GM21515 (cell line): ENCODE data around the gene SHC2.
"Not testable (repeated sequence)": the region's sequence is repeated elsewhere in the genome, so short reads cannot be mapped to it uniquely, and the experiment has no call there.

Source experiments
- ATAC-seq: cut with Tn5 transposase; IDR thresholded peaks from one replicate; pipeline ENCODE4 v1.9.1; 2021; ENCODE audit not compliant: unreplicated experiment

Gene SHC2

DNA sequence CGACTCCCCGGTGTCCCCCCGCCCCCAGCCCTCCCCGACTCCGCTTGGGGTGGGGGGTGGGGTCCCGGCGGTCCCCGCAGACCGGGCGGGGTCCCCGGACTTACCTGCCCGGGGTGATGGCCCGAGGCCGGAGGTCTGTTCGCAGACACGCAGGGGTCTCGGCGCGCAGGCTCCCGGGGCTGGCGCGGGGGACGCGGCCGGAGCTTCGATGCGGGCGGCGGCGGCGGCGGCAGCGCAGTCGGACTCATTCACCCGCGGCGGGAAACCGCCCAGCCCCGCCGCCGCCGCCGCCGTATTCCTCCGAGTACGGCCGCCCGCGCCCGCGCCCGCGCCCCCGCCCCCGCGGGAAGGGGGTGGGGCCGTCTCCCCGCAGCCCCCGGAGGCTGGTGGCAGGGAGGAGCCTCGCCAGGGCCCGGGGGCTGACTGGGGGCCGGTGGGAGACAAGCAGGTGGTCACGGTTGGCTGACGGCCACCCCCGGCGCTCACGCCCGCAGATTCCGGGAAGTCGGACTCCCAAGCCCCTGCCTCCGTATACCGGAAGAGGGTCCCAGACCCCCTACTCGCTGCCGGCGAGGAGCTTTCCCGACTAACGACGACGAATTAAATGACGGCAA, 51.8 kb downstream of the SHC2 start, which contains the start of gene C2CD4C:
Gene C2CD4C (minus strand): TSS at position 246 of the 614 bp plus-strand sequence. CDS start 786 bp downstream, outside the sequence.
- ATAC-seq = no peak

- no peak for ATAC-seq
Measured at GRCh38 chr19:408441-408901, 52.4 kb downstream of the SHC2 start.

DNA sequence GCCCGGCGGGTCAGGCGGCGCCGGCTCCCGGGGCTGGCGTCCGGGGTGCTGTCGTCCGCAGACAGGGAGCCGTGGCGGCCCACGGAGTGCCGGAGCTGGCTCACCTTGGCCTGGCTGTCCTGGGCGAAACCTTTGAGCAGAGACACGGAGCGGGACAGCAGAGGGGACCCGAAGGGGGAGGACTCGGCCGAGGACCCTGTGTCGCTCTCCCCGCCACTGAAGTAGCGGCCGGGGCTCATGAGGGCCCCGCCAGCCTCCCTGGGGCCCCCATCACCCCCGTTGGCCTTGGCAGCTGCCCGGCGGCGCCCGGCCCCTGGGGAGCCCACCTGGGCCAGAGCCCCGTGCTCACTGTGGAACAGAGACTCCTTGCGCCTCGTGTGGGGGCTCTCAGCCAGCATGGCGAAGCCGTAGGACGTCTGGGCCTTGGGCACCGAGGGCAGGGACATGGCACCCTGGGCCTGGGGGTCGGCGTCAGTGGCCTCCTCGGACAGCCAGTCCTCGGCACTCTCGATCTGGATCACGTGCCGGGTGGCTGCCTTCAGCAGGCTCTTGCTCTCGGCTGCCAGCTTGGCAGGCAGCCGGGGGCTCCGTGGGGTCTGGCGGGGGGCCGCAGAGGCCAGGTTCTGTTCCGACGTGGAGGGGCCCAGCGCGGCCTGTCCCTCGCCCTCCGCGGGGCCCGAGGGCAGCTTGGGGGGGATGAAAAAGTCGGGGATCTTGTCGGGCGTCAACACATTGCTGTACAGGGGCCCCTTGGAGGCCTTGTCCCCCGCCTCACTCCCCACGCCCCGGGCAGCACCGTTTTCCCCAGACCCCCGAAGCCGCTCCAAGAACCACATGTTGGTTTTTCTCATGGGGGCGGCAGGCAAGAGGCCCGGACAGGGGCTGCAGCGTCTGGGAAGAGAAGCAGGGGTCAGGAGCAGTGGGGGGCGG, 53.1 kb downstream of the SHC2 start:
- ATAC-seq = no peak

DNA sequence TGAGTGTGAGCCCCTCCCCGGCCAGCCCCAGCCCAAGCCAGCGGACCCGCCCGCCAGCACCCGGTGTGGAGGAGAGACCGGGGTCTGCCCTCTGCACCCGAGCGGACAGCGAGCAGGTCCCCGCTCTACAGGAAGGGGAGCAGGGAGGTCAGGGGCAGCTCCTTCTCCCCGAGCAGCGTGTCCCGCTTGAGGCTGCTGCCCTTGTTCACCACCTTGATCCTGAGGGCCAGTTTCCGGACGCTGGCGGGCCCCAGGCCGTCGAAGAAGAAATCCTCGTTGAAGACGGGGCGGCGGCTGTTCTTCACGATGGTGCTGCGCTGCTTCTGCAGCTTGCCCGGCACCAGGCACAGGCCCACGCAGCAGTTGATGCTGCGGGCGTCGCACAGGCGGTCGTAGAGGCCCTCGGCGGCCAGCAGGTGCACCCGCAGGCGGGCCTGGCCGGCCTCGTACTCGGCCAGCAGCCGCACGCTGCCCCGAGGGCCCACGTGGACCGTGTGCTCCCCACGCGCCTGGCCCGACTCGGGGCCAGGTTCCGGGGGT, 53.8 kb downstream of the SHC2 start:
- no peak for ATAC-seq

DNA sequence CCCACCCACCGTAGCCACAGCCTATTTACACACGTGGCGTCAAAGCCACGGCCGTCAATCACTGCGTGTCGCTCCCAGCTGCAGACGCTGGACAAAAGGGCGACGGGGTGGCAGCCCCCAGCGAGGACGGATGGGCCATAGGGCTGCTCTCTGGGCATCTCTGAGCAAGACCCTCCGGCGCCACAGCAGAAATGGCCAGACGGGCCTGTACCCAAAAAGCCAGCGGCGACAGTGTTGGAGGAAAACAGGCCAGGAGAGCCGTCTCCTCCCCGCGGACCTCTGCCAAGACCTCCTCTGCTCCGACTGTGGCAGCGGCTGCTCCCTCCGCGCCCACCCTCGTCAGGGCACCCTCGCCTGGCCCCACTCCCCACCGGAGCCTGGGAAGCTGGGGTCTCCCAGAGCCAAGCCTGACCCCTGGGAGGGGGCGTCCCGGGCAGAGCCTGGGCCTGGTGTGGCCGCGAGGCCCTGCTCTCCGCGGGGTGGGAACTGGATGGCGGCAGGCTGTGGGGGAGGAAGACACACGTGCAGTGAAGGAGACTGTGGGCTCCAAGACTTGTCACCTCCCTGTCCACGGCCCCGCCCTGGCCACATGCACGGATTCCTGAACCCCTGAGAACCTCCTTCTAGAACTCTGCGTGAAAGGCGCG, 54.6 kb downstream of the SHC2 start:
- no peak for ATAC-seq

GRCh38 chr19:405121-405965, 55.5 kb downstream of the SHC2 start:
- no peak for ATAC-seq

- ATAC-seq = no peak
Measured at GRCh38 chr19:403221-404027, 57.4 kb downstream of the SHC2 start.

DNA sequence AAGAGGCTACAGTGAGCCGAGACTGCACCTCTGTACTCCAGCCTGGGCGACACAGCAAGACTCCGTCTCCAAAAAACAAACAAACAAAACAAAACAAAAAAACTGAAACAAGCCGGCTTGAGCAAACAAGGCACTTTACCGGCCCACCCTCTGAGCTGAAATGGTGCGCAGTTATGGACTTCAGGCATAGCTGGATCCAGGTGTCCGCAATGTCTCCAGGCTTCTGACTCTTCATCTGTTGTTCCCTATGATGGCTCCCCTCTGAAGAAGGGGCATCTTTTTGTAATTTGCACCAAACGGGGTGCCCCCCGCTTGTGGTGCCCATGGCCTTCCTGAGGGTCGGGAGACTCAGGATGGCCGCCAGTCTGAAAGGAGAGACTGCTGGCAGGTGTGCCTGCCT, 58.0 kb downstream of the SHC2 start:
- ATAC-seq = no peak

DNA sequence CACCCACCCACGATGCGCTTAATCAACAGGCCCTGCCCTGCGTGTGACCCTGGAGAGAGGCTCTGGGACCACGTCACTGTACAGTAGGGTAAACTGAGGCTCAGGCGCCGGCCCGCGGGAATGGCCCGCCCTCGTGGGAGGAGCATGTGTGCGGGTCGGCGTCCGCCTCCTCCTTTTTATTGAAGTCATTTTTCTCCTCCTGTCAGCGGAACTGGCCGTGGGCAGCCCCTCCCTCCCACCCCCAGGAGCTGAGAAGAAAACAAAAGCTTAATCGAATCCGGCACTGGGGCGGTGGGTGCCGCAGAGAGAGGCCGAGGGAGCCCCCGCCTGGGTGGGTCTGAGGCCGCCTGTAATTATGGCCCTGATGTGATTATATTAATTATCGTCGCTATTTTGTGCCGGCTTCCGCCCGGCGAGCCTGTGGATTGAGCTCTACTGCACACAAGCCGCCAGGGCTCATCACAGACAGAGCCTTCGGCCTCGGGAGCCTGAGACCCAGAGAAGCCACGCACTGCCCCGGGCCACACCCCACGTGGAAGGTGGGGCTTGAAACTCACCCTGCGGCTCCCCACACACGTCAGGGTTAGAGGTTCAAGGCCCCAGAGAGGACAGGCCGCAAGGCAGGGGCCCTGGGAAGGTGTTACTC, 58.8 kb downstream of the SHC2 start:
- no peak for ATAC-seq

- no peak for ATAC-seq
Measured at GRCh38 chr19:400976-401865, 59.6 kb downstream of the SHC2 start.

GRCh38 chr19:399370-399769, 61.5 kb downstream of the SHC2 start:
- ATAC-seq = no peak

- ATAC-seq = no peak
Measured at GRCh38 chr19:398719-399118, 62.1 kb downstream of the SHC2 start.

- no peak for ATAC-seq
Measured at GRCh38 chr19:397941-398706, 62.7 kb downstream of the SHC2 start.

GRCh38 chr19:397321-397720, 63.5 kb downstream of the SHC2 start:
- ATAC-seq = no peak

DNA sequence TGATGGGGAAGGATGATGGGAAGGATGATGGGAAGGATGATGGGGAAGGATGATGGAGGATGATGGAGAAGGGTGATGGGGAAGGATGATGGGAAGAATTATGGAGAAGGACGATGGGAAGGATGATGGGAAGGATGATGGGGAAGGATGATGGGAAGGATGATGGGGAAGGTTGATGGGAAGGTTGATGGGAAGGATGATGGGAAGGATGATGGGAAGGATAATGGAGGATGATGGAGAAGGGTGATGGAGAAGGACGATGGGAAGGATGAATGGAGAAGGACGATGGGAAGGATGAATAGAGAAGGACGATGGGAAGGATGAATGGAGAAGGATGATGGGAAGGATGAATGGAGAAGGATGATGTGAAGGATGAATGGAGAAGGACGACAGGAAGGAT, 65.4 kb downstream of the SHC2 start:
- ATAC-seq = no peak

- not testable (repeated sequence) for ATAC-seq
Measured at GRCh38 chr19:394857-395256, 66.0 kb downstream of the SHC2 start.

GRCh38 chr19:393560-393959, 67.3 kb downstream of the SHC2 start:
- not testable (repeated sequence) for ATAC-seq
